Measurements from ENCODE around the gene CACNA2D3.
A peak's percentile ranks its signal among the peaks of the same experiment; 100 is the strongest.

CACNA2D3 gene

DNA sequence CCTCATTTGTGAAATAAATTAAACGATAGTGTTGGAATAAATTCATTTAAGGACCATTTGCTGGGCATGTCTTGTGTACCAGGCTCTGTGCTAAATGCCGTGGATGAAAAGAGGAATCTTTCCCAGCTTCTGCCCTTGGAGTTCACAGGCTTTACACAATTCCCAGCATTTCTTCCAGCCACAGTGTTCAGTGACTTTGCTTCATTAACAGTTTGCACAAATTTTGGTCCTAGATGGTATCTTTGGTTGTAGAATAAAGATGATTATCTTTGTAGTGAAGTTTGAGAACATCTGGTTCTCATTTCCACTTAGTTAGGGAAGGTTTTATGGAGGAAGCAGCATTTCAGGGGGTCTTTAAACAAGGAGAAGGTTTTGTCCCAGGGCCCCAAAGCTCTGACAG, 705.4 kb downstream of the CACNA2D3 start:
- DNase-seq = no peak

GRCh38 chr3:54830658-54831057, 708.3 kb downstream of the CACNA2D3 start:
- no peak for DNase-seq

DNA sequence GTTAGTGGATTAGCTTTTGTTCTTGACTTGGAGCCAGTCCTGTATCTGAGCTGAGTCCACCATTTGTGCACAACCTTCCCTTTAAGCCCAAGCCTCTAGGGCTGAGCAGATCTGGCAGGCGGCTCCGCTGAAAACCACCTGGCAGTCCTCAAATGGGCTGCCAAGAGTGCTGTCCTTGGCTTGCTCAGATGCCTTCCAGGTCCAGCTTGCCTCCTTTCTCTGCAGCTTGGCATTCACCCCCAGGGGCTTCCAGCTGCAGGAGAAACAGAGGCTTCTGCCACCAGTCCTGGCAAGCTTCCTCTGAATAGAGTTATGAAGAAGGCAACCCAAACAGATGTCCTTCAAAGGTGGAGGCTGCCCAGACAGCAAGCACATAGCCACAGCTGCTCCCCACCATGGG, 708.8 kb downstream of the CACNA2D3 start:
- no peak for DNase-seq

- DNase-seq = no peak
Measured at GRCh38 chr3:54832876-54833275, 710.5 kb downstream of the CACNA2D3 start.

DNA sequence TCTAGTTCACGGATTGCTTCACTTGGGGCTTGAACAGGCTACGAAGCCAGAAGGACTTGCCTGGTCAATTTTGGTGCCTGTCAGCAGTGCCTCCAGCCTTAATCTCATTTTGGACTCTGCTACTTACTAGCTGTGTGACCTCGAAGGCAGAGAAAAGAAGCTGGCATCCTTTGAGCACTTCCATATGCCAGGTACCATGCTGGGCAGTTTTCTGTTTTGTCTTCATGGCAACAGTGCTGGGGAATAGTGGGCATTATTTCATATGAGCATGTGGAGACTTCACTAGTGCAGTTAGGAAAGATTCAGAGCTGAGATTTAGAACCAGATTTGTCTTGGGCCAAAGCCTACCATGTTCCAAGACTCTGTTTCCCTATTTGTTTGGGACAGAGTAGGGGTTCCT, 713.3 kb downstream of the CACNA2D3 start:
- no peak for DNase-seq

DNA sequence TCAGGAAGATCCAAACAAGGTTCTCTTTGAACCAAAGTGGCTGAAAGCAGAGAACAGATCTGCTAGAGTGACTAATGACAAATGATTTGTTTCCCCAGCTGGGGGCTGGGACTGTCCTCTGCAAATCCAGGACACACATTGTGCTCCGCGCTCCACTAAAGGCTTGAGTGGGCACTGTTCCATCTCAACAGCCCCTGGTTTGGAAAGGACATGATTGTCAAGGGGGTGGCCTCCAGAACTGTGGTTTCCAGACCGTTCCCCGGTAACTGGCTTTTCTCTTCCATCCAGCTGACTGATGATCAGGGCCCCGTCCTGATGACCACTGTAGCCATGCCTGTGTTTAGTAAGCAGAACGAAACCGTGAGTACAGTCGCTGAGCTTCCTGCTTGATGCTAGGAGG, 714.5 kb downstream of the CACNA2D3 start:
- DNase-seq = no peak

DNA sequence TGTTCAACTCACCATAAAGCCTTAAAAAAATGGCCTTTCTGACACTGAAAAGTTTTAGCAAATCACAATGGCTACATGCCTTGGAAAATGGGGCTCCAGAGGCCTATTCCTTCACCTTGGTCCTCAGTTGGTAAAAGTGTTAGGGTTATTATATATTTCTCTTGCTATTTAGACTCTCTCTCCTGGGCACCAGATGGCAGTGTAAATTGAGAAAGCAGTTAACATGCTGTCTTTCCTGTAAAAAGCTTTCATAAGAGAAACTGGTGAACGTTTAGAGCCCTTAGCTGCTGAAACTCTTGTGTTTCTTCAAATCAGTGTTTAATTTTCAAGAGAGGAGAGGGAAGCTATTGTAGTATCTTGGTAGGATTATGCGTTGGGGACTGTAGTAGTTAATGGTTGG, 715.6 kb downstream of the CACNA2D3 start:
- DNase-seq = no peak

- no peak for DNase-seq
Measured at GRCh38 chr3:54841471-54841870, 719.1 kb downstream of the CACNA2D3 start.

- DNase-seq = no peak
Measured at GRCh38 chr3:54843352-54843751, 721.0 kb downstream of the CACNA2D3 start.

DNA sequence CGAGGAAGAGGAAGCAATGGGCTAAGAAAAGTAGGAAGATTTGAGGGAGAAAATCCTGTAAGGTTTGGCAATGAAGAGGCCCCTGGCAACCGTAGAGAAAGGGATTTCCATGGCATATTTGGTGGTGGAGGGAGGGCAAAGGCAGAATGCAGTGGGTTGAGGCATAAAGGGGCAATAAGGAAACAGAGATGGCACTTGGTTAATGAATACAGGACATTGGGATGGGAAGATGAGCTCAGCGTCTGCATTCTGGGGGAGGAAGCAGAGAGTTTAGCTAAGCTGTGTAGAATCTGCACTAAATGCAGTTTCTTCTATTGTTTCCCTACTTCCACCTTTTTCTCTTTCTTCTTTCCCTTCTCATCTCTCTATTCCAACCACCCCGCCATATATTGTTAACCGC, 721.9 kb downstream of the CACNA2D3 start:
- no peak for DNase-seq

- DNase-seq = no peak
Measured at GRCh38 chr3:54845011-54845410, 722.7 kb downstream of the CACNA2D3 start.

DNA sequence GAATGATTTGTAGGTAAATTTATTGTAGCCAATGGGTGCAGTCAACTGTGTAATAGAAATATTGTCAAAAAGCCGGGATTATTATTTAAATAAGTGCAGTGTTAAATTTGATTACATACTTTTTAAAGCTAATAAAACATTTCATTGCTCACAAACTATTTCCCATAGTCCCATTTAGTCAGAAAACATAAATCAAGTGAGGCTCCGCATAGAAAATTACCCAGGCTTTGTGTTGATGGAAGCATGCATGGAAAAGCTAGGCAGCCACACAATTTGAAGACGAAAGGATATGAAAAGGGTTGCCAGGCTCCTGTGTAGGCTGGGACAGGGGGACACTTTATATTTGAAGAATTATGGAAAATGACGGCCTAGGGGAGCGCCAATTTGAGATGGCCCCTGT, 723.2 kb downstream of the CACNA2D3 start:
- DNase-seq = no peak

GRCh38 chr3:54846119-54846518, 723.8 kb downstream of the CACNA2D3 start:
- DNase-seq = no peak

- DNase-seq = no peak
Measured at GRCh38 chr3:54847361-54847760, 725.0 kb downstream of the CACNA2D3 start.

GRCh38 chr3:54849360-54849759, 727.0 kb downstream of the CACNA2D3 start:
- no peak for DNase-seq

DNA sequence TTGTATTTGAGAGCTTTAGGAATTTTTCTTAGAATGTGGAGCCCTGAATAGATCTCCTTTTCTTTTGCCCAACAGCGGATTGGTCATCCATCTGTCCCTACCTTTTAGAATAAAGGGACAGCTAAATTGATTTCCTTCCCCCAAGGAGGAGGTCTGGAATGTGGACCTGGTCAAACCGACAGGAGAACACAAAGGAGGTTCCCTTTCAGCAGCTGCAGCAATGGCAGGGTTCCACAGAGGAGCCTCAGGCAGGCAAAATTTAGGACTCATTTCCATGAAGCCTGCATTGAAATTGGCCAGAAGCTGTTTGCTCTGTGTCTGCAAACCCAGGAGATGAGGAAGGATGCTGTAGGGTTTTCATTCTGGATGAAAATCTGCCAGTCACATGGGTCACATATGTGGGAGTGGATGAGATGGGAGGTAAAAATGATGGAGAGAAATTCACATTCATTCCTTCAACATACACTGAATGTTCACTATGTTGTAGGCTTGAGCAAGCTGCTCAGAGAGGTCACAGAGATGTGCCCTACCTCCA, 728.2 kb downstream of the CACNA2D3 start:
- no peak for DNase-seq

- DNase-seq = peak in 1 of 2 donors; percentile 27
Measured at GRCh38 chr3:54853573-54854404, 731.4 kb downstream of the CACNA2D3 start.

- no peak for DNase-seq
Measured at GRCh38 chr3:54856271-54856670, 733.9 kb downstream of the CACNA2D3 start.

- DNase-seq = no peak
Measured at GRCh38 chr3:54857343-54857742, 735.0 kb downstream of the CACNA2D3 start.

- DNase-seq = no peak
Measured at GRCh38 chr3:54858093-54858785, 735.9 kb downstream of the CACNA2D3 start.

- DNase-seq = no peak
Measured at GRCh38 chr3:54859184-54859583, 736.8 kb downstream of the CACNA2D3 start.

GRCh38 chr3:54861248-54862067, 739.1 kb downstream of the CACNA2D3 start:
- no peak for DNase-seq

GRCh38 chr3:54862526-54862925, 740.2 kb downstream of the CACNA2D3 start:
- DNase-seq = no peak

Measured in CD4-positive, alpha-beta T cell treated with Interleukin-4 for 1 hour (primary cell).